Esophagus muscularis mucosa (tissue), 4 donors: Measurements from ENCODE around the gene CAPN10.

Source experiments
- CTCF ChIP-seq, 3 experiments: fragments of 200-600 bp in 2 of 3; fragments of 450-650 bp in 1 of 3; sonication (generic) in 2 of 3; IDR thresholded peaks; one replicate each; pipeline ENCODE4 v1.5.1; 2017 to 2019; ENCODE audit warnings: antibody characterized with exemption in 3 of 3, mild to moderate bottlenecking in 2 of 3, moderate library complexity in 1 of 3
- EP300 ChIP-seq: sonication (generic); formaldehyde crosslinking; IDR thresholded peaks from one replicate; pipeline ENCODE4 v1.6.1; 2017; ENCODE audit warnings: antibody characterized with exemption
- POLR2A ChIP-seq: fragments of 450-650 bp; IDR thresholded peaks from one replicate; pipeline ENCODE4 v1.6.1; 2017; ENCODE audit warnings: antibody characterized with exemption, moderate library complexity, mild to moderate bottlenecking, low read depth

- TF ChIP-seq CTCF (IDR thresholded peaks at IDR 0.05) (no peak), POLR2A (no peak), EP300 (no peak)
Observed at GRCh38 chr2:240624011-240624949, 37.7 kb downstream of the CAPN10 start.
